Endothelial cell of umbilical vein (primary cell): ENCODE measurements around the gene OR5AL1. TPM values are rescaled to one million over a fixed set of nuclear protein-coding genes. Genes with fewer than 3 reads are reported as not detected.

Experiments
- BruUV-seq: library from RNA; stranded (reverse); fragments of 400-500 nt; replicated peaks from 2 replicates; lab custom pipeline; 2021; lab: Mats Ljungman, UMichigan
- CTCF ChIA-PET: fragments of 300-600, 350-600 bp; sonication (Branson Sonifier 250); formaldehyde crosslinking; loops from one replicate; lab custom pipeline; 2021; ENCODE audit warnings: antibody characterized with exemption, inconsistent platforms; lab: Charles Lee
- POLR2A ChIA-PET: fragments of 300-600, 350-600 bp; sonication (Branson Sonifier 250); formaldehyde crosslinking; loops from one replicate; lab custom pipeline; 2021; ENCODE audit warnings: antibody characterized with exemption, inconsistent platforms; lab: Charles Lee
- DNase-seq: peaks from one replicate; pipeline ENCODE4 v3.0.0-alpha.2; 2011; ENCODE audit warnings: low read depth, low spot score
- FAIRE-seq: peaks from 2 replicates; lab custom pipeline; 2011; peaks lifted over from hg19 to GRCh38; lab: Jason Lieb, UNC
- H2AFZ ChIP-seq: 2 replicates; pipeline ENCODE4 v1.6.0; 2012; ENCODE audit warnings: low read depth, low read length, control low read depth, inconsistent platforms
- H3K27ac ChIP-seq: 2 replicates; pipeline ENCODE4 v1.5.1; 2011; ENCODE audit warnings: low read depth, mild to moderate bottlenecking, control low read depth, low read length, moderate library complexity; ENCODE audit not compliant: insufficient read depth
- H3K27me3 ChIP-seq, 2 experiments: 2 replicates each; pipeline versions ENCODE4 v1.6.0 to v1.6.1; 2011; ENCODE audit warnings: low read length in 2 of 2, mixed read lengths in 1 of 2; ENCODE audit not compliant: control insufficient read depth in 2 of 2, insufficient read depth in 2 of 2
- H3K36me3 ChIP-seq, 2 experiments: 2 replicates in 1 of 2; 3 replicates in 1 of 2; pipeline ENCODE4 v1.5.1; 2011; ENCODE audit warnings: low read length in 2 of 2, mild to moderate bottlenecking in 1 of 2, moderate library complexity in 1 of 2; ENCODE audit not compliant: control insufficient read depth in 2 of 2, insufficient read depth in 2 of 2; ENCODE audit errors: extremely low read depth in 1 of 2
- H3K4me1 ChIP-seq: 3 replicates; pipeline ENCODE4 v1.5.1; 2011; ENCODE audit warnings: mild to moderate bottlenecking, low read length; ENCODE audit not compliant: control insufficient read depth, insufficient read depth; ENCODE audit errors: extremely low read depth
- H3K4me2 ChIP-seq: 2 replicates; pipeline ENCODE4 v1.6.1; 2011; ENCODE audit warnings: low read length, control low read depth, mixed read lengths; ENCODE audit not compliant: insufficient read depth
- H3K4me3 ChIP-seq, 3 experiments: fragments of 200-600 bp in 1 of 3; sonication (generic), shearing (Covaris generic) in 1 of 3; replicated peaks in 1 of 3; 2 replicates each; pipeline ENCODE4 v1.5.1; 2011 to 2016; ENCODE audit warnings: control low read depth in 3 of 3, low read length in 3 of 3, mild to moderate bottlenecking in 2 of 3, inconsistent platforms in 1 of 3, low read depth in 1 of 3, moderate library complexity in 1 of 3; ENCODE audit not compliant: insufficient read depth in 1 of 3
- H3K79me2 ChIP-seq: 2 replicates; pipeline ENCODE4 v1.6.0; 2012; ENCODE audit warnings: low read length, inconsistent platforms; ENCODE audit not compliant: control insufficient read depth, insufficient read depth
- H3K9ac ChIP-seq: replicated peaks from 2 replicates; pipeline ENCODE3; 2011; ENCODE audit warnings: low read length, control low read depth; ENCODE audit not compliant: insufficient read depth; ENCODE audit errors: extremely low read depth
- H3K9me1 ChIP-seq: replicated peaks from 3 replicates; pipeline ENCODE4 v1.6.0; 2011; ENCODE audit warnings: mild to moderate bottlenecking, low read length; ENCODE audit not compliant: control insufficient read depth, insufficient read depth; ENCODE audit errors: extremely low read depth
- H3K9me3 ChIP-seq: replicated peaks from 2 replicates; pipeline ENCODE4 v1.5.1; 2012; ENCODE audit warnings: low read length, inconsistent platforms; ENCODE audit not compliant: control insufficient read depth, insufficient read depth
- H4K20me1 ChIP-seq: replicated peaks from 2 replicates; pipeline ENCODE3; 2011; ENCODE audit warnings: mild to moderate bottlenecking, low read length; ENCODE audit not compliant: control insufficient read depth, insufficient read depth; ENCODE audit errors: extremely low read depth
- EZH2 ChIP-seq: IDR thresholded peaks from 2 replicates; pipeline ENCODE4 v1.6.1; 2012; ENCODE audit warnings: borderline replicate concordance, low read depth, mild to moderate bottlenecking, moderate library complexity, low read length, inconsistent platforms; ENCODE audit not compliant: severe bottlenecking
- FOS ChIP-seq: IDR thresholded peaks from 2 replicates; pipeline ENCODE4 v1.6.1; 2011; ENCODE audit warnings: mild to moderate bottlenecking, low read length, moderate library complexity, borderline replicate concordance; ENCODE audit not compliant: insufficient read depth
- GATA2 ChIP-seq: IDR thresholded peaks from 2 replicates; pipeline ENCODE4 v1.7.0; 2011; ENCODE audit warnings: low read depth, mild to moderate bottlenecking, moderate library complexity, mixed read lengths, low read length; ENCODE audit not compliant: insufficient read length, insufficient read depth
- JUN ChIP-seq: IDR thresholded peaks from 2 replicates; pipeline ENCODE4 v1.6.1; 2011; ENCODE audit warnings: borderline replicate concordance, low read depth; ENCODE audit not compliant: insufficient read length, insufficient read depth
- MYC ChIP-seq: IDR thresholded peaks from one replicate; pipeline ENCODE4 v1.6.1; 2011; ENCODE audit warnings: mild to moderate bottlenecking, low read depth, low read length
- POLR2A ChIP-seq: IDR thresholded peaks from 2 replicates; pipeline ENCODE4 v1.6.1; 2012; ENCODE audit warnings: low read depth, mild to moderate bottlenecking, control low read depth, low read length
- POLR2AphosphoS5 ChIP-seq: IDR thresholded peaks from 2 replicates; pipeline ENCODE4 v1.6.1; 2012; ENCODE audit warnings: low read depth, mild to moderate bottlenecking, control low read depth, low read length, moderate library complexity; ENCODE audit not compliant: insufficient read depth
- dilution Hi-C: fragments of 300-500 bp; cut with MboI; formaldehyde crosslinking; loops from one replicate; pipeline ENCODE4 v1.15.0; 2019; ENCODE audit warnings: low sequenced_read_pairs; ENCODE audit not compliant: extremely low pct_ligation_motif_present
- intact Hi-C: fragments of 100-400 bp; cut with micrococcal nuclease; formaldehyde crosslinking; loops from one replicate; pipeline ENCODE4 v1.10.0; 2022
- polyA plus RNA-seq, 4 experiments: library from polyadenylated mRNA; depleted of rRNA in 3 of 4; stranded (reverse) in 3 of 4; unstranded in 1 of 4; fragments of >200 nt; gene quantifications; 2 replicates each; pipeline versions ENCODE4 v1.2.1 to v1.2.3, GENCODE V29; 2011 to 2012; ENCODE audit warnings: missing spikeins in 1 of 4
- total RNA-seq: library from RNA; stranded (reverse); gene quantifications from 2 replicates; pipeline ENCODE4 v1.2.3, GENCODE V29; 2021
- TF ChIP-seq, protein P1 (sequence below), 2 donors: IDR thresholded peaks; 1 replicate in 1 of 2; 2 replicates in 1 of 2; pipeline ENCODE4 v1.5.1; 2011; ENCODE audit warnings: low read length in 2 of 2, mild to moderate bottlenecking in 2 of 2, moderate library complexity in 2 of 2, control low read depth in 1 of 2, inconsistent platforms in 1 of 2, low read depth in 1 of 2; ENCODE audit not compliant: insufficient read depth in 1 of 2; ENCODE audit errors: extremely low read depth in 1 of 2
- TF ChIP-seq, protein P2 (sequence below): IDR thresholded peaks from 2 replicates; pipeline ENCODE4 v1.6.1; 2011; ENCODE audit not compliant: insufficient read depth, insufficient read length

OR5AL1 gene
- total and polyA plus RNA-seq, 2 donors (not counting 3 experiments of a cell fraction or from before 2014, with no cell fraction given) = not detected

DNA sequence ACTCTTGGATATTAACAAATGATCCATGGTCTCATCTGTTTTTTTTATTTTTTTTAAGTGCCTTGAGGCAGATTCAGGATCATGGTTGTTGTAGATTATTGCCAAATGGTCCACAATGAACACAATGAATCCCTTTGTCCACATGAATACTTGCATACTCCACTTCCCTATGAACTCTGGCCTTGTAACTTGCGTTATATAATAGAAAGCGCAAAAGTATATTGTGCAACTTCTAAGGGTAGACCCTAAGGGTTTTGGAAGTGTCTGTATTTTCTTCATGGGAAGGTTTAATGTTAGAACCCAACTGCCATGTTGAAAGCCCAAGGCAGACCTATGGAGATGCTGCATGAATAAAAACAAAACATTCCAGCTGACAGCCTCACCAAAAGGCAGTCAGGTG lies 8.1 kb upstream of the OR5AL1 start:
- H3K9me3 ChIP-seq = peaks cover 3% of the 10 kb centered on the region
- dilution Hi-C loops (no loop called here), intact Hi-C loops (no loop called here)
- H3K9me1 ChIP-seq = no peaks in the 10 kb centered on the region
- H2AFZ ChIP-seq = no peak overlapping the region
- ChIA-PET POLR2A (no interaction called here), CTCF (no interaction called here)
- FAIRE-seq = no peak
- H3K79me2 ChIP-seq = no peaks in the 10 kb centered on the region
- TF ChIP-seq GATA2 (no peak), POLR2AphosphoS5 (no peak), MYC (no peak), EZH2 (no peak), FOS (no peak), POLR2A (no peak), JUN (no peak)
- TF ChIP-seq, protein P1, sequence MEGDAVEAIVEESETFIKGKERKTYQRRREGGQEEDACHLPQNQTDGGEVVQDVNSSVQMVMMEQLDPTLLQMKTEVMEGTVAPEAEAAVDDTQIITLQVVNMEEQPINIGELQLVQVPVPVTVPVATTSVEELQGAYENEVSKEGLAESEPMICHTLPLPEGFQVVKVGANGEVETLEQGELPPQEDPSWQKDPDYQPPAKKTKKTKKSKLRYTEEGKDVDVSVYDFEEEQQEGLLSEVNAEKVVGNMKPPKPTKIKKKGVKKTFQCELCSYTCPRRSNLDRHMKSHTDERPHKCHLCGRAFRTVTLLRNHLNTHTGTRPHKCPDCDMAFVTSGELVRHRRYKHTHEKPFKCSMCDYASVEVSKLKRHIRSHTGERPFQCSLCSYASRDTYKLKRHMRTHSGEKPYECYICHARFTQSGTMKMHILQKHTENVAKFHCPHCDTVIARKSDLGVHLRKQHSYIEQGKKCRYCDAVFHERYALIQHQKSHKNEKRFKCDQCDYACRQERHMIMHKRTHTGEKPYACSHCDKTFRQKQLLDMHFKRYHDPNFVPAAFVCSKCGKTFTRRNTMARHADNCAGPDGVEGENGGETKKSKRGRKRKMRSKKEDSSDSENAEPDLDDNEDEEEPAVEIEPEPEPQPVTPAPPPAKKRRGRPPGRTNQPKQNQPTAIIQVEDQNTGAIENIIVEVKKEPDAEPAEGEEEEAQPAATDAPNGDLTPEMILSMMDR (IDR thresholded peaks at IDR 0.05; ENCODE audit: extremely low read depth in 1 of 2, insufficient read depth in 1 of 2, low read depth in 1 of 2, low read length in 2 of 2) = no peak
- TF ChIP-seq, protein P2, sequence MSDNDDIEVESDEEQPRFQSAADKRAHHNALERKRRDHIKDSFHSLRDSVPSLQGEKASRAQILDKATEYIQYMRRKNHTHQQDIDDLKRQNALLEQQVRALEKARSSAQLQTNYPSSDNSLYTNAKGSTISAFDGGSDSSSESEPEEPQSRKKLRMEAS = no peak
- no peak overlapping the region for H3K27ac ChIP-seq
- H3K36me3 ChIP-seq = no peaks in the 10 kb centered on the region
- no peak overlapping the region for H3K9ac ChIP-seq
- H3K27me3 ChIP-seq = no peaks in the 10 kb centered on the region
- no peak overlapping the region for H3K4me3 ChIP-seq
- no peaks in the 10 kb centered on the region for H4K20me1 ChIP-seq
- no peak overlapping the region for H3K4me2 ChIP-seq
- BruUV-seq = no TSS peak
- no peaks in the 10 kb centered on the region for H3K4me1 ChIP-seq
- no peak for DNase-seq
